GM18508 (cell line): ENCODE measurements around the gene PPM1F.

Source experiments
- ATAC-seq: cut with Tn5 transposase; IDR thresholded peaks from one replicate; pipeline ENCODE4 v1.9.1; 2021; ENCODE audit warnings: moderate number of reproducible peaks; ENCODE audit not compliant: insufficient read depth, unreplicated experiment

PPM1F gene

DNA sequence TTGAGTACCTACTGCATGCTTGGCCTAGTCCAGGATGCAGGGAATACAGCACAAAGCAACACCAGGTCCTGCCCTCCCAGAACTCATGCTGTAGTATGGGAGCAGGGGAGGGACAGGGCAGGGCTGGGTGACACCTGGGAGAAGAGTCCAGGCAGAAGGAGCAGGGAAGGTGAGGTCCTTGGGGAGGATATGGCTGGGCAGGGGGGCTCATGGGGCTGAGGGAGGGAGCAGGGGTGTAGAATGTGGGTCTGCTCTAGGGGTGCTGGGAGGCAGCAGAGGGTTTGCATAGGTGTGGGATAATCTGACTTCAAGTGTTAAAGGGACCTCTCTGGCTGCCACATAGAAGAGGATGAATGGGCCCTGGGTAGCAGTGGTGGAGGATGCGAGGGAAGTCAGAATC is 25.2 kb upstream of the PPM1F start:
- no peak for ATAC-seq

DNA sequence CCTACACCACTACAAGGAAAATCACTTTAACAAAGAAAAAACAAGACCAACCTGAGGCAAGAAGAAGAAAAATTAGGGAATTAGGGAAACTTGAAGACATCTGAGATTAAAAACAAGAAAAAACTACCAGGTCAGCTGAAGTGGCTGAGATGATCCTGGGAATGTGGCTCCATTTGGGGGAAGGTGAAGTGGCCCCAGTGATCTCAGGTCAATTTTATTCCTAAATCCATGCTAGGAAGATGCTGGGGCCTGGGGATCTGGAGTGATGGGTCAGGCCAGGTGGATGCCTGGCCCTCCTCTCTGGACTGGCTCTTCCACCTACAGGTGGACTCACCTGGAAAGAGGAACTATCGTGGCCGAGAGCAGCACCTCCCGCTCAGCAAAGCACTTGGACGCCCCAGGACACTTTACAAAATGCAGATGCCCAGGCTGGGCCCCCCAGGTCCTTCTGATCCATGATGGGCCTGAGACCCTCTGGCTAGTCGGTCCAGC is 23.3 kb upstream of the PPM1F start:
- no peak for ATAC-seq

DNA sequence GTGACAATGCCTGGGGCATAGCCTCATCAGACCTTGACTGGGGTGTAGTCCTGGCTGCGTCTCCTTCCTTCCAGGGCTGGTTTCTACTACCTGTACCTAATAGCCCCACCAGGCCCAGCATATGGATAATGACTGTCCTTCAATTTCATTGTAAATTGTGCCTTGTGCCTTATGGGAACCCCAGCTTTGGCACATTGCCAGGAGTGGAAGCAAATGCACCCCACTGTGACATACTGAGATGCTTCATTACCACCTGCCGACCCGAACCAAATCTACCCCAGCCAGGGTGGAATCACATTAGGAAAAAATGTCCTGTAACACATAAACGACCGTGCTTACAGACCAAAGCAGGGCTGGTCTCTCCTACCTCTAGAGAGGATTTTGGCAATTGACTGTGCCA is 22.6 kb upstream of the PPM1F start:
- no peak for ATAC-seq

- ATAC-seq: no peak
Observed at GRCh38 chr22:21974058-21974649, 21.5 kb upstream of the PPM1F start.

GRCh38 chr22:21972806-21973205 is 20.2 kb upstream of the PPM1F start:
- no peak for ATAC-seq

DNA sequence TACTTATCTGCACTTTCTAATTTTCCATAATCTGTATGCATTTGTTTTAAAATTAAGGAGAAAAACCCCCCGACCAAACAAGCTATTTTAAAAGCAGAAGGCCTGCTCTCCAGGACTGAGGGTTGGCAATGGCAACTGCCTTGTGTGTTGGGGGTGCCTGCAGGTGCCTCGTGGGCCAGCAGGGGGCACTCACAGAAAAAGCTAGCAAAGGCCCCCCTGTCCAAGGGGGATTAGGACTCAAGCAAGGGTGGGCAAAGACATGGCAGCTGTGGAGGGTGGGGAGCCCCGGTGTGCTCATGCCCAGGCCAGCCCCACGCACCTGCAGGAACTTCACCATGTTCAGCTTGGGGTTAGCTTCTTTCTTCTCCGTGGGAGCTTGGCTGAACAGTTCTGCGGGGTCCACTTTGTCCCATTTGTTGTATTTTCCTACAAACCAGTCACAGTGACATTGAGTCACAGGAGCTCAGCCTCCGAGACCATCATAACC is 19.7 kb upstream of the PPM1F start:
- no peak for ATAC-seq

GRCh38 chr22:21971858-21972275 is 19.2 kb upstream of the PPM1F start:
- ATAC-seq: no peak

- ATAC-seq: no peak
Observed at GRCh38 chr22:21970800-21971617, 18.4 kb upstream of the PPM1F start.

DNA sequence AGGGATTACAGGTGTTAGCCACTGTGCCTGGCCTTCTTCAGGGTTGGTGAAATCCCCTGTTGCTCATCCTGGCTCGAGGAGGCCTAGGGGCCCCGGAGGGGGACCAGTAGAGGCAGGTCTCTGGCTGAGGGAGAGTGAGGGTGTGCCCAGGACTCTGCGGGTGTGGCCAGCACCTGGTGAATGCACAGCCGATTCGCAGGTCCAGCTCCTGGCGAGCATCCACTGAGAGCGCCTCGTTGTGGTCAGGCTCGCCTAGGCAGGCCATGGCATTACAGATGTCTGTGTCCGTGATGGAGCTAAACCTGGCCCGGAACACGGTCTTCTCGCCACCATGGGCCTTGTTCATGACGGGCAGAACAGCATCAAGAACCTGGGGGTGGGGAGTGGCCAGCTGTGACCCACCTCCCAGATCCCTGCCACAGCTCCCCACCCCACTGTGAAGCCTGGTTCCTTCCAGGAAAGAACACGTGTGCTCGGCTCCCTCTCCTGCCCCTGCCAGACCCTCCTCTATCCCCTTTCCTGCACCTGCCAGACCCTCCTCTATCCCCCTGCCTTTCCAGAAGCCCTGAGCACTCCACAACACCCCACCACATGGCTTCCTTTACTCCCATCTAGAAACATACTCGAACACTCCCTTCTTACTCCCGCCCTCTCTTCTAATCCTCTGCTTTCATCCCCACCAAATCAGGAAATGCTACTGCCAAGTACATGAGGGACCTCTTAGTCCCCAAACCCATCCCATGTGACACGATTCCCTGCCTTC is 17.6 kb upstream of the PPM1F start:
- no peak for ATAC-seq

- no peak for ATAC-seq
Observed at GRCh38 chr22:21968452-21969129, 15.9 kb upstream of the PPM1F start.

DNA sequence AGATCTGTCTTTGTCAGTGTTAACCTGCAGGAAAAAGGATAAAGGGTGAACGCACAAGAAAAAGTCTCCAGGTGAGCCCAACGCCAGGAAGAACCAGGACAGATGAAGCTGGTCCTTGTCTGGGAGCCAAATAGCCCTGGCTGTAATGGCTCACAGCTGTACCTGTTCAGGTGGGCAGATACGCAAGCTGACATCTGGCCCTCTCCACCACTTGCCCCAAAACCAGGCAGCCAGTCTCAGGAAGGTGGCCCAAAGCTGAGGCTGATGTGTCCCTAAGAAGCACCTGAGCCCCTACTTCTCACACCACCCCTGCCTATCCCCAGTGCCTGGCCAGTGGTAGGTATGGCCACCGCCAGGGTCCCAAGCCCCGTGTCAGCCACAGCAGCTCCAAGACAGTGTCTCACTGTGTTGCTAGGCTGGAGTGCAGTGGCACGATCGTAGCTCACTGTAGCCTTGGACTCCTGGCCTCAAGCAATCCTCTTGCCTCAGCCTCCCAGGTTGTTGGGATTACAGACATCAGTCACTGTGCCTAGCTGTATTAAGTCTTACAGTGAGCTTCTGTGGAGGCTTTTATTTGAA is 15.1 kb upstream of the PPM1F start:
- no peak for ATAC-seq

DNA sequence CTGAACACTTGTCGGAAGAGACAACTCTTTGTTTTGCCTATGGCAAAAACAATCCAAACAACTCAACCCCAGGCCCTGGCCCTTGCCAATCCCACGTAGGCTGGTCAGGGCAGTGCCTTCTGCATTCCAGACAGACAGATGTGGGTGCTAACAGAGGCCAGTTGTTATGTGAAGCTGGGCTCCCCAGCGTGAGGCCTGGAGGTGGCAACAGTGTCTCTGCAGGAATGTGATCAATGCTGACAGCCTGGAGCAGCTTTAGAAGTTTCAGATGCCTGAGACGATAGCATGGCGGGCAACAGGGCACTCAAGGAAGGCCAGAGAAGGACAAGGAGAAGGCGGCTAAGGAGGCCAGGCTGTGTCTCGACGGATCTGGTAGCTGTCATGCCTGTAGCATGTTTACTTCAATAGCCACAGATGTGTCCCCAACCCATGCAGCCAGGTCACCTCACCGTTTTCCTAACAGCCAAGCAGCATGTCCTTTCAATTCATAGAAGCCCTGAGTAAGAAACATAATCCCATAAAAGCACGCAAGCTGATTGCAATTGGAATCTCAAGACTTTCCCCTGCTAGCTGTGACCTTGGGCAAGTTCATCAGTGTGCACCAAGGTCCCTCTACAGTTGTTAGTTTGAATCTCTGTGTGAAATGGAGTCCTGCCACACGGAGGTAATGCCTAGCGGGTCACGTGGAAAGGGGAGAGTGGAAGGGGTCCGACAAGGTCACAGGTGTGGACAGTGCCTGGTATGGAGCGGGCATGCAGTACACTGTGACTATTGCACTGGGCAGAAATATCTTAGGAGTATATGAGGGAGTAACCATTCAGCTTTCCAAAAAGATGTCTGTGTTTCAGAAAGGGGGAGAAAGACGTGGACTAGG is 14.2 kb upstream of the PPM1F start:
- ATAC-seq: no peak

DNA sequence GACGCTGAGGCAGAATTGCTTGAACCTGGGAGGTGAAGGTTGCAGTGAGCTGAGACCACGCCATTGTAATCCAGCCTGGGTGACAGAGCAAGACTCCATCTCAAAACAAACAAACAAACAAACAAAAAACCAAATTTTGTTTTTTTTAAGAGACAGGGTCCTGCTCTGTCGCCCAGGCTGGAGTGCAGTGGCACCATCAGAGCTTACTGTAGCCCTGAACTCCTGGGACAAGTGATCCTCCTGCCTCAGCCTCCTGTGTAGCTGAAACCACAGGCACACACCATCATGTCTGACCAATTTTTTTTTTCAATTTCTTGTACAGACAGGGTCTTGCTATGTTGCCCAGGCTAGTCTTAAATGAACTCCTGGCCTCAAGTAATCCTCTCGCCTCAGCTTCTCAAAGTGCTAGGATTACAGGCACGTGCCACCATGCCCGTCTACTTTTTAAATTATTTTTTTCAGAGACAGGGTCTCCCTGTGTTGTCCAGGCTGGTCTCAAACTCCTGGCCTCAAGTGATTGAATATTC is 13.2 kb upstream of the PPM1F start:
- ATAC-seq: no peak

GRCh38 chr22:21964918-21965484 is 12.4 kb upstream of the PPM1F start:
- ATAC-seq: no peak

- ATAC-seq: no peak
Observed at GRCh38 chr22:21964234-21964633, 11.6 kb upstream of the PPM1F start.

DNA sequence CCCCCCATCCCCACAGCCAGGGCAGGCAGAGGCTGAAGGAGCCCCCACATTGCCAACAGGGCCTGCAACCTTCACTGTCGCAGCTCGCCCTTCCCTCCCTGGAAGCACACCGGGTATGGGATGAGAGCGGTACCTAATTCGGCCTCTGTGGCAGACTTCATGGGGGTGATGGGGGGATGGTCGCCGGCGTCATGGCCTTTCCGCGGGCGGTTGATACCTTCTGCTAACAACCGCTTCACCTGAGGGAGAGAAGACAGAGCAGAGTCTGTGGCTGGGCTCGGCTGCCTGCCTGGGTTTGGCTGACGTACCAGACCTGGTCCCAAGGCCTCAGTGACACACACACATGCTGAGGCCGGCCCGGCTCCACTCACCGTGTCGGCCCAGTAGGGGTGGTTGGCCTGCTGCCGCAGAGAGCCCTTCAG is 11.2 kb upstream of the PPM1F start:
- no peak for ATAC-seq

GRCh38 chr22:21963286-21963685 is 10.6 kb upstream of the PPM1F start:
- ATAC-seq: no peak

GRCh38 chr22:21962655-21962949 is 10.0 kb upstream of the PPM1F start:
- ATAC-seq: no peak
